T follicular helper cell (primary cell): ENCODE results near the gene CCN6.
"Not testable (repeated sequence)": the region's sequence is repeated elsewhere in the genome, so short reads cannot be mapped to it uniquely, and the experiment has no call there.

ENCODE experiments used
- DNase-seq: peaks from one replicate; pipeline ENCODE4 v3.0.0-alpha.2; 2020; ENCODE audit warnings: low read depth

Gene CCN6

GRCh38 chr6:112030206-112030960 lies 23.5 kb upstream of the CCN6 start:
- DNase-seq = no peak

- no peak for DNase-seq
Observed at GRCh38 chr6:112030961-112031660, 22.8 kb upstream of the CCN6 start.

- DNase-seq = no peak
Observed at GRCh38 chr6:112031960-112032359, 21.9 kb upstream of the CCN6 start.

- no peak for DNase-seq
Observed at GRCh38 chr6:112032728-112033127, 21.2 kb upstream of the CCN6 start.

GRCh38 chr6:112033791-112034615 lies 19.9 kb upstream of the CCN6 start:
- DNase-seq = no peak

- no peak for DNase-seq
Observed at GRCh38 chr6:112034616-112034995, 19.3 kb upstream of the CCN6 start.

GRCh38 chr6:112036088-112036637 lies 17.7 kb upstream of the CCN6 start:
- no peak for DNase-seq

GRCh38 chr6:112037783-112038216 lies 16.1 kb upstream of the CCN6 start:
- DNase-seq = no peak

- no peak for DNase-seq
Observed at GRCh38 chr6:112038268-112038667, 15.6 kb upstream of the CCN6 start.

- DNase-seq = no peak
Observed at GRCh38 chr6:112038756-112039430, 15.0 kb upstream of the CCN6 start.

- no peak for DNase-seq
Observed at GRCh38 chr6:112039431-112039770, 14.5 kb upstream of the CCN6 start.

- DNase-seq = no peak
Observed at GRCh38 chr6:112040956-112041355, 12.9 kb upstream of the CCN6 start.

GRCh38 chr6:112041535-112041934 lies 12.4 kb upstream of the CCN6 start:
- no peak for DNase-seq

- DNase-seq = peak; percentile 90
Observed at GRCh38 chr6:112043032-112044007, 10.6 kb upstream of the CCN6 start.

- no peak for DNase-seq
Observed at GRCh38 chr6:112044196-112044595, 9.7 kb upstream of the CCN6 start.

GRCh38 chr6:112044856-112045255 lies 9.0 kb upstream of the CCN6 start:
- DNase-seq = no peak

GRCh38 chr6:112047523-112047922 lies 6.4 kb upstream of the CCN6 start:
- DNase-seq = not testable (repeated sequence)

- DNase-seq = no peak
Observed at GRCh38 chr6:112049026-112049799, 4.7 kb upstream of the CCN6 start.

GRCh38 chr6:112049996-112050395 lies 3.9 kb upstream of the CCN6 start:
- no peak for DNase-seq

GRCh38 chr6:112050429-112050828 lies 3.5 kb upstream of the CCN6 start:
- no peak for DNase-seq
